Stimulated activated CD4-positive, alpha-beta T cell treated with anti-CD3 and anti-CD28 coated beads, TNF-alpha, amount 100 ng/mL, for 4 hours (primary cell): Measurements from ENCODE around the gene GMNN.

Experiments used
- DNase-seq, 3 experiments: peaks; one replicate each; pipeline ENCODE4 v3.0.0-alpha.2; 2020; ENCODE audit warnings: low read depth in 3 of 3

The GMNN gene

GRCh38 chr6:24807584-24807983 is 32.8 kb downstream of the GMNN start:
- DNase-seq: no peak

- DNase-seq: no peak
Measured at GRCh38 chr6:24809728-24810127, 35.0 kb downstream of the GMNN start.

- DNase-seq: no peak
Measured at GRCh38 chr6:24818346-24818745, 43.6 kb downstream of the GMNN start.

GRCh38 chr6:24821860-24822444 is 47.2 kb downstream of the GMNN start:
- DNase-seq: no peak

- no peak for DNase-seq
Measured at GRCh38 chr6:24822696-24823095, 48.0 kb downstream of the GMNN start.

GRCh38 chr6:24823185-24823584 is 48.4 kb downstream of the GMNN start:
- no peak for DNase-seq

GRCh38 chr6:24824142-24824938 is 49.6 kb downstream of the GMNN start:
- DNase-seq: no peak

- no peak for DNase-seq
Measured at GRCh38 chr6:24825130-24825630, 50.4 kb downstream of the GMNN start.

- no peak for DNase-seq
Measured at GRCh38 chr6:24827162-24827561, 52.4 kb downstream of the GMNN start.

GRCh38 chr6:24827970-24828369 is 53.2 kb downstream of the GMNN start:
- no peak for DNase-seq

- DNase-seq: no peak
Measured at GRCh38 chr6:24829657-24830056, 54.9 kb downstream of the GMNN start.

- DNase-seq: no peak
Measured at GRCh38 chr6:24831771-24832716, 57.3 kb downstream of the GMNN start.

- no peak for DNase-seq
Measured at GRCh38 chr6:24832794-24833193, 58.1 kb downstream of the GMNN start.

- no peak for DNase-seq
Measured at GRCh38 chr6:24833711-24834386, 59.1 kb downstream of the GMNN start.
